Astrocyte of the cerebellum (primary cell): ENCODE measurements around the gene SCN11A.

Experiments
- DNase-seq: peaks from one replicate; pipeline ENCODE4 v3.0.0-alpha.2; 2011; ENCODE audit warnings: low read depth
- H3K4me3 ChIP-seq: 2 replicates; pipeline ENCODE4 v1.5.1; 2011; ENCODE audit warnings: mild to moderate bottlenecking, low read depth, low read length, moderate library complexity
- in situ Hi-C: cut with HindIII; loops from 2 replicates; pipeline ENCODE4 v1.10.0; 2017; ENCODE audit warnings: low sequenced_read_pairs
- TF ChIP-seq, protein P1 (sequence below): IDR thresholded peaks from 2 replicates; pipeline ENCODE4 v1.5.1; 2012; ENCODE audit warnings: low read length, low read depth, moderate library complexity, mild to moderate bottlenecking; ENCODE audit errors: missing control alignments

Gene SCN11A

DNA sequence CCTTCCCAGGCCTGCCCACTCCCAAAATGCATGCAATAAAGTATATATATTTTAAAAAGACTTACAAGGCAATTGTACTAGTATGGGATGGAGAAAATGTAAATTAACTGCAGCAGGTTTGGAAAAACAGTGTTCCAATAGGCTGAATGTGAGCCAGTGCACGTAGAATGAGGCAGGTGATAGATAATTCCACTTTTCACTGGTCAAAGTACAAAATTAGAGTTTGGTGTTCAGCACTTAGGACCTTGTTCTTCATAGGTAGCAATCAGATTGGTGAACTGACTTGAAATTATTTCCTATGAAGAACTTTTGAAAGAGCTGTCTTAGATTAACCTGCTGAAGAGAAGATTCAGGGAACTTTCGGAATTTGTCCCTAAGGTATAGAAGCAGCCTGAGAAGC, 2.0 kb upstream of the SCN11A start:
- DNase-seq = no peak
- no peak overlapping the region for H3K4me3 ChIP-seq
- TF ChIP-seq, protein P1, sequence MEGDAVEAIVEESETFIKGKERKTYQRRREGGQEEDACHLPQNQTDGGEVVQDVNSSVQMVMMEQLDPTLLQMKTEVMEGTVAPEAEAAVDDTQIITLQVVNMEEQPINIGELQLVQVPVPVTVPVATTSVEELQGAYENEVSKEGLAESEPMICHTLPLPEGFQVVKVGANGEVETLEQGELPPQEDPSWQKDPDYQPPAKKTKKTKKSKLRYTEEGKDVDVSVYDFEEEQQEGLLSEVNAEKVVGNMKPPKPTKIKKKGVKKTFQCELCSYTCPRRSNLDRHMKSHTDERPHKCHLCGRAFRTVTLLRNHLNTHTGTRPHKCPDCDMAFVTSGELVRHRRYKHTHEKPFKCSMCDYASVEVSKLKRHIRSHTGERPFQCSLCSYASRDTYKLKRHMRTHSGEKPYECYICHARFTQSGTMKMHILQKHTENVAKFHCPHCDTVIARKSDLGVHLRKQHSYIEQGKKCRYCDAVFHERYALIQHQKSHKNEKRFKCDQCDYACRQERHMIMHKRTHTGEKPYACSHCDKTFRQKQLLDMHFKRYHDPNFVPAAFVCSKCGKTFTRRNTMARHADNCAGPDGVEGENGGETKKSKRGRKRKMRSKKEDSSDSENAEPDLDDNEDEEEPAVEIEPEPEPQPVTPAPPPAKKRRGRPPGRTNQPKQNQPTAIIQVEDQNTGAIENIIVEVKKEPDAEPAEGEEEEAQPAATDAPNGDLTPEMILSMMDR = no peak
- in situ Hi-C loops = no loop called here

DNA sequence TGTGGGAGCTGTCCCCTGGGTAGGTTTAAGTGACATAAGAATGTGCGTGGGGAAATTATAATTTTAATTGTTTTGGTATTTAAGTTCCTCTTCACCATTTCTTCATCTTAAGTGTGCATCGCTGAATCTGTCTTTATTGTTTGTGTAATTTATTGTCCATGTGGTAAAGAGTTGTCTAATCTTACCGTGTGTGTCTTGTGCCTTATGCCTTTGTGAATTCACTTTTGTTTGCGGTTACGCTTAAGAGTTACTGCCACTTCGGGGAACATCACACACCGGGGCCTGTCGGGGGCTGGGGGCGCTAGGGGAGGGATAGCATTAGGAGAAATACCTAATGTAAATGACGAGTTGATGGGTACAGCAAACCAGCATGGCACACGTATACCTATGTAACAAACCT, 839 bp upstream of the SCN11A start:
- in situ Hi-C loops = no loop called here
- TF ChIP-seq, protein P1 = no peak
- H3K4me3 ChIP-seq = peak overlapping the region; percentile 87
- DNase-seq = no peak

DNA sequence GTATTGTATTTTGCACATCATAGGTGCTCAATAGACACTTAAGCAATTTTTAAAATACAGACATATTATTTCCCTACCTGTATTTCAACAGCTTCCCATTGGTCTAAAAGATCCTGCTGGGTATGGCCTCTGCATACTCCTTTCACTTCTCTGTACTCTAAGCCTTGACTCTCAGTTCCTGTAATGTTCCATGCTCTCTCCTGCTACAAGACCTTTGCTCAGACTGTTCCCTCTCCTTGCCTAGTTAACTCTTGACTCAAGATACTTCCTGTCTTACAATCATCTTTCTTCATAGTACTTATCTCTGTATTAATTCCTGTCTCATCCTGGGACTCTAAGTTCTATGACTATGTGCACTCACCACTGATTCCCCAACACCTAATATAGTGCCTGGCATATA, 1.7 kb downstream of the SCN11A start:
- in situ Hi-C loops = no loop called here
- no peak for DNase-seq
- TF ChIP-seq, protein P1 = no peak
- H3K4me3 ChIP-seq = no peak overlapping the region

- in situ Hi-C loops = no loop called here
- DNase-seq = peak; percentile 16
- TF ChIP-seq, protein P1 = no peak
- H3K4me3 ChIP-seq = no peak overlapping the region
These were observed 13.6 kb downstream of the SCN11A start for GRCh38 chr3:39038165-39038564.

- TF ChIP-seq, protein P1 = no peak
- in situ Hi-C loops = no loop called here
- no peak for DNase-seq
- no peak overlapping the region for H3K4me3 ChIP-seq
These were observed 22.2 kb downstream of the SCN11A start for GRCh38 chr3:39029556-39029955.

- TF ChIP-seq, protein P1 = no peak
- H3K4me3 ChIP-seq = no peak overlapping the region
- in situ Hi-C loops = no loop called here
These were observed 23.2 kb downstream of the SCN11A start for GRCh38 chr3:39028546-39028945.

DNA sequence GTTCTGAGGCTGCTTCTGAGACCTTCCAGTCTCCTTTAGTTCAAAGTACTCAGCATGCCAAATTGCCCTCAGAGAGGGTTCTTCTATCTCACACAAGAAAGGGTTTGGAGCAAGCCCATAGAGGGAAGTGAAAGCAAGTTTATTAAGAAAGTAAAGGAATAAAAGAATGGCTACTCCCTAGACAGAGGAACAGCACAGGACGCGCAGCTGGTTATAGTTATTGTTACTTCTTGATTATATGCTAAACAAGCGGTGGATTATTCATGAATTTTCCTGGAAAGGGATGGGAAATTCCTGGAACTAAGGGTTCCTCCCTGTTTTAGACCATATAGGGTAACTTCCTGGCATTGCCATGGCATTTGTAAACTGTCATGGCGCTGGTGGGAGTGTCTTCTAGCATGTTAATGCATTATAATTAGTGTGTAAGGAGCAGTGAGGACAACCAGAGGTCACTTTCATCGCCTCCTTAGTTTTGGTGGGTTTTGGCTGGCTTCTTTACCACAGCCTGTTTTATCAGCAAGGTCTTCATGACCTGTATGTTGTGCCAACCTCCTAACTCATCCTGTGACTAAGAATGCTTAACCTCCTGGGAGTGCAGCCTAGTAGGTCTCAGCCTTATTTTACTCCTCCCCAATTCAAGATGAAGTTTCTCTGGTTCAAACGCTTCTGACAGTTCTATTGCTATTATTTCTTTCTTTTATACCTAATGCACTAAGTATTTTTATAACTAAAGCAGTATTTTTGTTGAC, 26.3 kb downstream of the SCN11A start:
- in situ Hi-C loops = no loop called here
- no peak overlapping the region for H3K4me3 ChIP-seq
- no peak for DNase-seq

More at GRCh38 chr3:39028546-39028945, 23.2 kb downstream of the SCN11A start:
- DNase-seq = no peak

More for the DNA sequence above, 26.3 kb downstream of the SCN11A start:
- TF ChIP-seq, protein P1 = no peak
